ENCODE results near the gene TMTC1.

Gene TMTC1

DNA sequence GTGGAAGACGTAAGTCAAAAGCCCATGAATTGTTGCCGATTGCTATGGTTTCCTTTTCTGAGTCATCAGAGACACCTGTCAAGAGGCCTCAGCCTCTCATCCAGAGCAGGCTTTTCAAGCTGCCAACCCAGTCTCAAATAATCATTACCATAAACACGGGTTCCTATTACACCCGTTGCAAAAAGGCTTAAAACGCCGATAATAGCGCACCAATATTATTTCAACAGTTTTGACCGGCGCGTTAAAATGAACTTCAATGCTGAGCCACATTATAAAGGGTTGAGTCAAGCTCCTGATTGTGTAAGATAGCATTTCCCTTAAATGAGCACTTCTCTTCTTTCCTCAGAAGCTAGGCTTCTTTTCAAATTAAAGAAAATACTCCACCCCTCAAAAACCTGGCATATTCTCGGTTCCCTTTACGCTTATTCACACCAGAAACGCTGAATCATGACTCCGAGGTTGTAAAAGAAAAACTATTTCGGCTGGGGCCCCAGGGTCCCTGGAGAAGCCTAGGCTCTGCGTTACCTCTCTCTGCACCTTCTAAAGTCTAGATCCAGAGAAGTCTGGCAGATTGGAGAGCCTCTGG is 1.4 kb downstream of the TMTC1 start:
- no peak overlapping the region for H4K91ac ChIP-seq (ENCODE audit: low read depth, low read length)
- peaks cover under 1% of the 10 kb centered on the region for H3K9me3 ChIP-seq (ENCODE audit: insufficient read depth, low read depth, low read length)
- H3K18ac ChIP-seq (ENCODE audit: low read length) = no peak overlapping the region
- no peak overlapping the region for H3K4me3 ChIP-seq (ENCODE audit: low read depth, low read length)
- H4K8ac ChIP-seq (ENCODE audit: low read depth, low read length) = no peak overlapping the region
- no peaks in the 10 kb centered on the region for H3K79me1 ChIP-seq (ENCODE audit: low read length)
- H3K14ac ChIP-seq (ENCODE audit: low read length) = no peak overlapping the region
- H2BK120ac ChIP-seq (ENCODE audit: insufficient read depth, low read length, poor library complexity) = no peak overlapping the region
- H3K36me3 ChIP-seq (ENCODE audit: control insufficient read depth in 1 of 2, insufficient read depth in 2 of 2, low read length in 2 of 2) = no peaks in the 10 kb centered on the region
- H2AFZ ChIP-seq (ENCODE audit: insufficient read depth, low read length, poor library complexity) = no peak overlapping the region
- peaks cover 0 to 2% of the 10 kb centered on the region in 2 experiments for H3K4me1 ChIP-seq (ENCODE audit: control insufficient read depth in 1 of 2, insufficient read depth in 2 of 2, low read length in 2 of 2)
- no peak overlapping the region for H3K4ac ChIP-seq (ENCODE audit: low read depth, low read length)
- H3K23ac ChIP-seq (ENCODE audit: low read length) = no peak overlapping the region
- no peak overlapping the region for H2BK12ac ChIP-seq (ENCODE audit: low read length)
- no CpG with 5 or more reads among the region's 16 CpGs for WGBS (ENCODE audit: extremely low coverage, insufficient coverage, insufficient read length)
- H2AK5ac ChIP-seq (ENCODE audit: low read length) = no peak overlapping the region
- H3K4me2 ChIP-seq (ENCODE audit: low read length) = peak overlapping the region; percentile 62
- no peak overlapping the region for H2BK5ac ChIP-seq (ENCODE audit: low read depth, low read length, poor library complexity)
- H3K9ac ChIP-seq (ENCODE audit: low read length) = no peak overlapping the region
- DNase-seq = peak in 1 of 2 donors; percentile 50
- no peaks in the 10 kb centered on the region for H3K79me2 ChIP-seq (ENCODE audit: control insufficient read depth, insufficient read depth, low read length, poor library complexity)
- peaks cover 3% of the 10 kb centered on the region for H3K27me3 ChIP-seq (ENCODE audit: insufficient read depth, low read length)
- no peak overlapping the region for H3K27ac ChIP-seq (ENCODE audit: low read depth, low read length)
- H4K12ac ChIP-seq (ENCODE audit: low read depth, low read length) = no peak overlapping the region

DNA sequence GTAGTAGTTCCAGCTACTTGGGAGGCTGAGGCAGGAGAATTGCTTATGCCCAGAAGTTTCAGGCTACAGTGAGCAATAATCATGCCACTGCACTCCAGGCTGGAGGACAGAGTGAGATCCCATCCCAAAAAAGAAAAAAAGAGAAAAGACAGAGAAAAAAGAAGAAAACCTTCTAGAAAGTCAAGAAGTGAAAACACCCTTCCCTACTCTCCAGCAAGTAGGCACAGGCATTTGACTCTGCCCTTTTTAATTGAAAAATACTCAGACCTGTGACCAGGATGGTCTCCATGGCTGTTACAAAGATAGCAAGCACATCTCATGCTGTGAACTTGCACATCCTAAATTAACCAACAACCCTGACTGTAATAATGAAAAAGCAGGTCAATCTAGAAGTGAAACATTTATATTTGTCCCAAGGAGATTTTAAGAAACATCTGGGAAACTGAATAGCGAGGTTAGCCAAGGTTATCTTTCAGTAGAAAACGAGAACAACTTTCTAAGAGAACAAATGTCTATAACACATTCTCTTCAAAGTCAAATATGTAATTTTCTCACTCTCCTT is 2.0 kb downstream of the TMTC1 start:
- no CpG with 5 or more reads among the region's 2 CpGs for WGBS (ENCODE audit: extremely low coverage, insufficient coverage, insufficient read length)
- H4K8ac ChIP-seq (ENCODE audit: low read depth, low read length) = no peak overlapping the region
- H3K79me2 ChIP-seq (ENCODE audit: control insufficient read depth, insufficient read depth, low read length, poor library complexity) = no peaks in the 10 kb centered on the region

DNA sequence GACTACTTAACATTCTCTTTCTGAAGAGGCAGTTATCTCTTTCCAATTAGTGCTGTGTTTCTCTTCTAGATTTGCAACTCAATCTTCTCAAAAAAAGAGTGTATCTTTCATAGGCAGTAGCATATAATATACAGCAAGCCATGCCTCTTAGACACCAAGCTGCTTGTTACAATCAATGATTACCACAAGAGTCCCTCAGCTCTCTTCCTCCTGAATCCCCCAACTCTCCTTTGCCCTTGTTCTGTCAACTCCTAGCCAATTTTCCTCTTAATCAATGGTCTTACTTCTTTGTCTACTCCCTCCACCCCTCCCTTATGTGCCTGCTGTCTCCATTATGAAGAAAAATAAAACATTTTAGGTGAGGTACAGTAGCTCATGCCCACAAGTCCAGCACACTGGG is 2.6 kb downstream of the TMTC1 start:
- no peaks in the 10 kb centered on the region for H3K79me2 ChIP-seq (ENCODE audit: control insufficient read depth, insufficient read depth, low read length, poor library complexity)
- no peak for DNase-seq
- peaks cover 3% of the 10 kb centered on the region for H3K27me3 ChIP-seq (ENCODE audit: insufficient read depth, low read length)
- no peak overlapping the region for H2AFZ ChIP-seq (ENCODE audit: insufficient read depth, low read length, poor library complexity)
- H3K4me3 ChIP-seq (ENCODE audit: low read depth, low read length) = no peak overlapping the region
- H3K4me1 ChIP-seq (ENCODE audit: control insufficient read depth in 1 of 2, insufficient read depth in 2 of 2, low read length in 2 of 2) = peaks cover 0 to 2% of the 10 kb centered on the region in 2 experiments
- H3K4me2 ChIP-seq (ENCODE audit: low read length) = no peak overlapping the region
- no peak overlapping the region for H3K14ac ChIP-seq (ENCODE audit: low read length)
- peaks cover 0 to 2% of the 10 kb centered on the region in 2 experiments for H3K36me3 ChIP-seq (ENCODE audit: control insufficient read depth in 1 of 2, insufficient read depth in 2 of 2, low read length in 2 of 2)
- H4K12ac ChIP-seq (ENCODE audit: low read depth, low read length) = no peak overlapping the region
- no peak overlapping the region for H3K18ac ChIP-seq (ENCODE audit: low read length)
- H3K9me3 ChIP-seq (ENCODE audit: insufficient read depth, low read depth, low read length) = no peaks in the 10 kb centered on the region
- no peak overlapping the region for H3K27ac ChIP-seq (ENCODE audit: low read depth, low read length)
- no peak overlapping the region for H3K9ac ChIP-seq (ENCODE audit: low read length)
- H3K79me1 ChIP-seq (ENCODE audit: low read length) = no peaks in the 10 kb centered on the region
- H3K4ac ChIP-seq (ENCODE audit: low read depth, low read length) = no peak overlapping the region
- no peak overlapping the region for H2BK120ac ChIP-seq (ENCODE audit: insufficient read depth, low read length, poor library complexity)
- no peak overlapping the region for H2AK5ac ChIP-seq (ENCODE audit: low read length)
- no peak overlapping the region for H3K23ac ChIP-seq (ENCODE audit: low read length)
- no peak overlapping the region for H4K91ac ChIP-seq (ENCODE audit: low read depth, low read length)
- H2BK12ac ChIP-seq (ENCODE audit: low read length) = no peak overlapping the region
- H2BK5ac ChIP-seq (ENCODE audit: low read depth, low read length, poor library complexity) = no peak overlapping the region
- H4K8ac ChIP-seq (ENCODE audit: low read depth, low read length) = no peak overlapping the region

More for the DNA sequence above, 2.0 kb downstream of the TMTC1 start:
- Histone ChIP-seq H3K18ac (ENCODE audit: low read length) (no peak overlapping the region), H2AK5ac (ENCODE audit: low read length) (no peak overlapping the region), H2BK12ac (ENCODE audit: low read length) (no peak overlapping the region), H2AFZ (ENCODE audit: insufficient read depth, low read length, poor library complexity) (no peak overlapping the region), H3K9me3 (ENCODE audit: insufficient read depth, low read depth, low read length) (no peaks in the 10 kb centered on the region), H3K79me1 (ENCODE audit: low read length) (no peaks in the 10 kb centered on the region), H4K91ac (ENCODE audit: low read depth, low read length) (no peak overlapping the region), H2BK5ac (ENCODE audit: low read depth, low read length, poor library complexity) (no peak overlapping the region), H3K23ac (ENCODE audit: low read length) (no peak overlapping the region), H3K27me3 (ENCODE audit: insufficient read depth, low read length) (peaks cover 3% of the 10 kb centered on the region), H4K12ac (ENCODE audit: low read depth, low read length) (no peak overlapping the region), H3K9ac (ENCODE audit: low read length) (no peak overlapping the region), H3K4me1 (ENCODE audit: control insufficient read depth in 1 of 2, insufficient read depth in 2 of 2, low read length in 2 of 2) (peaks cover 0 to 2% of the 10 kb centered on the region in 2 experiments), H3K27ac (ENCODE audit: low read depth, low read length) (no peak overlapping the region), H3K4me2 (ENCODE audit: low read length) (no peak overlapping the region), H3K4me3 (ENCODE audit: low read depth, low read length) (no peak overlapping the region), H3K4ac (ENCODE audit: low read depth, low read length) (no peak overlapping the region), H3K36me3 (ENCODE audit: control insufficient read depth in 1 of 2, insufficient read depth in 2 of 2, low read length in 2 of 2) (no peaks in the 10 kb centered on the region), H2BK120ac (ENCODE audit: insufficient read depth, low read length, poor library complexity) (no peak overlapping the region), H3K14ac (ENCODE audit: low read length) (no peak overlapping the region)
- no peak for DNase-seq

DNA sequence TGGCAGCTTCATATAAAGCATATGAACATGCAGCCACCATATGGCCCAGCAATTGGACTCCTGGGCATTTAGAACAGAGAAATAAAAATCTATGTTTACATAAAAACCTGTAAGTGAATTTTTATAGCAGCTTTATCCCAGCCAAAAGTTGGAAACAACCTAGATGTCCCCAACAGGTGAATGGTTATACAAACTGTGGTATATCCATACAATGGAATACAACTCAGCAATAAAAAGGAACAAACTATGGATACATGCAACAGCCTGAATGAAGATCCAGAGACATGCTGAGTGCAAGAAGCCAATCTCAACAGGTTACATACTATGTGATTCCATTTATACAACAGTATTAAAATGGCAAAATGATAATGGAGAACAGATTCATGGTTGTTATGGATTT is 3.7 kb downstream of the TMTC1 start:
- Histone ChIP-seq H4K8ac (ENCODE audit: low read depth, low read length) (no peak overlapping the region), H2BK12ac (ENCODE audit: low read length) (no peak overlapping the region), H3K4me2 (ENCODE audit: low read length) (no peak overlapping the region), H4K91ac (ENCODE audit: low read depth, low read length) (no peak overlapping the region), H3K36me3 (ENCODE audit: control insufficient read depth in 1 of 2, insufficient read depth in 2 of 2, low read length in 2 of 2) (peaks cover 0 to 2% of the 10 kb centered on the region in 2 experiments), H3K27ac (ENCODE audit: low read depth, low read length) (no peak overlapping the region), H2AK5ac (ENCODE audit: low read length) (no peak overlapping the region), H3K18ac (ENCODE audit: low read length) (no peak overlapping the region), H3K9ac (ENCODE audit: low read length) (no peak overlapping the region), H2BK5ac (ENCODE audit: low read depth, low read length, poor library complexity) (no peak overlapping the region), H3K79me2 (ENCODE audit: control insufficient read depth, insufficient read depth, low read length, poor library complexity) (no peaks in the 10 kb centered on the region), H3K4me1 (ENCODE audit: control insufficient read depth in 1 of 2, insufficient read depth in 2 of 2, low read length in 2 of 2) (peaks cover 0 to 2% of the 10 kb centered on the region in 2 experiments), H3K23ac (ENCODE audit: low read length) (no peak overlapping the region), H3K79me1 (ENCODE audit: low read length) (no peaks in the 10 kb centered on the region), H3K27me3 (ENCODE audit: insufficient read depth, low read length) (peaks cover 3% of the 10 kb centered on the region), H3K14ac (ENCODE audit: low read length) (no peak overlapping the region), H3K9me3 (ENCODE audit: insufficient read depth, low read depth, low read length) (no peaks in the 10 kb centered on the region), H3K4ac (ENCODE audit: low read depth, low read length) (no peak overlapping the region), H3K4me3 (ENCODE audit: low read depth, low read length) (no peak overlapping the region), H2AFZ (ENCODE audit: insufficient read depth, low read length, poor library complexity) (no peak overlapping the region), H4K12ac (ENCODE audit: low read depth, low read length) (no peak overlapping the region), H2BK120ac (ENCODE audit: insufficient read depth, low read length, poor library complexity) (no peak overlapping the region)
- no peak for DNase-seq

All from trophoblast cell (in vitro differentiated cells and primary cell).